Breast epithelium (tissue), 4 donors: Measurements from ENCODE around the gene METTL14. TPM values are rescaled to one million over a fixed set of nuclear protein-coding genes. Genes with fewer than 3 reads are reported as not detected.

Experiments
- DNase-seq, 2 donors: peaks; one replicate each; pipeline ENCODE4 v3.0.0-alpha.2; 2019; ENCODE audit warnings: low spot score in 2 of 2
- H3K27ac ChIP-seq, 2 donors: fragments of 200-600 bp; sonication (generic) in 1 of 2; one replicate each; pipeline ENCODE4 v1.5.1; 2016 to 2019; ENCODE audit warnings: mild to moderate bottlenecking in 1 of 2
- H3K27me3 ChIP-seq, 2 donors: fragments of 200-600 bp; sonication (generic) in 1 of 2; one replicate each; pipeline versions ENCODE4 v1.5.1 to v1.6.0; 2017 to 2019; ENCODE audit warnings: control low read depth in 1 of 2, mild to moderate bottlenecking in 1 of 2
- H3K36me3 ChIP-seq: fragments of 200-600 bp; one replicate; pipeline ENCODE4 v1.5.1; 2019
- H3K4me1 ChIP-seq, 2 donors: fragments of 200-600 bp; sonication (generic); one replicate each; pipeline ENCODE4 v1.5.1; 2016 to 2019; ENCODE audit warnings: control low read depth in 1 of 2
- H3K4me3 ChIP-seq, 3 donors: fragments of 200-600 bp; sonication (generic); 1 replicate in 2 of 3; 2 replicates in 1 of 3; pipeline ENCODE4 v1.5.1; 2016 to 2019; ENCODE audit warnings: mild to moderate bottlenecking in 3 of 3, moderate library complexity in 2 of 3
- H3K9me3 ChIP-seq, 2 donors: fragments of 200-600 bp; sonication (generic) in 1 of 2; one replicate each; pipeline ENCODE4 v1.5.1; 2016 to 2019; ENCODE audit warnings: control low read depth in 1 of 2
- POLR2A ChIP-seq: fragments of 450-650 bp; IDR thresholded peaks from one replicate; pipeline ENCODE4 v1.6.1; 2016; ENCODE audit warnings: antibody characterized with exemption, mild to moderate bottlenecking, moderate library complexity
- POLR2AphosphoS5 ChIP-seq, 3 donors: sonication (generic); formaldehyde crosslinking; IDR thresholded peaks; one replicate each; pipeline ENCODE4 v1.6.1; 2017; ENCODE audit warnings: antibody characterized with exemption in 3 of 3
- intact Hi-C: fragments of 100-400 bp; cut with DNase I; formaldehyde crosslinking; loops from one replicate; pipeline ENCODE4 v1.15.1; 2023; ENCODE audit warnings: low total_unique reads
- total RNA-seq, 3 donors: library from RNA; depleted of rRNA; stranded (reverse); fragments of >200 nt; gene quantifications; one replicate each; pipeline ENCODE4 v1.1.0, GENCODE V29; 2016
- TF ChIP-seq, protein P1 (sequence below), 3 donors: fragments of 450-650 bp; IDR thresholded peaks; one replicate each; pipeline ENCODE4 v1.5.1; 2016 to 2017; ENCODE audit warnings: antibody characterized with exemption in 3 of 3, mild to moderate bottlenecking in 3 of 3, moderate library complexity in 3 of 3

The METTL14 gene
- total RNA-seq, 3 donors from 2014 or later, result 39.4 to 72.4 (median 42.0) TPM

DNA sequence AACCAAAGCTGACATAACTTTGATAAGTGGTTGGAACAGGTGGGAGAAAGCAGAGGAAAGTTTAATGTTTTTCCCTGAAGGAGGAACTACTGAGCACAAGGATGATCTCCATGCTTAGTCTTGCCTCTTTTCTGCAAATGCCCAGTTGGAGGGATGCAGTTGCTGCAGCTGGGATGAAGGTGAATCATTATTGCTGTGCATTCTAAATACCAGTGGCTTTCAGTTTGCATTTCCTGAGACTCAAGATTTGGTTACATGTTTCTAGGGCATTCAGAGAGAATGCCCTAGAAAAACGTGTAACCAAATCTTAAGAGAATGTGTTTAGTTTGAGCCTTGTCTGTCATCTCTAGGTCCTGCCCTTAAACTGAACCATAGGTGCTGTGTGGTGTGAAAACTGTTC, 42.2 kb downstream of the METTL14 start:
- no peak for DNase-seq
- no peaks in the 10 kb centered on the region for H3K4me1 ChIP-seq
- no peaks in the 10 kb centered on the region for H3K27me3 ChIP-seq
- intact Hi-C loops, result no loop called here
- peaks cover 4% of the 10 kb centered on the region for H3K36me3 ChIP-seq
- no peak overlapping the region for H3K4me3 ChIP-seq
- TF ChIP-seq POLR2A (no peak), POLR2AphosphoS5 (IDR thresholded peaks at IDR 0.05) (no peak)
- TF ChIP-seq, protein P1, sequence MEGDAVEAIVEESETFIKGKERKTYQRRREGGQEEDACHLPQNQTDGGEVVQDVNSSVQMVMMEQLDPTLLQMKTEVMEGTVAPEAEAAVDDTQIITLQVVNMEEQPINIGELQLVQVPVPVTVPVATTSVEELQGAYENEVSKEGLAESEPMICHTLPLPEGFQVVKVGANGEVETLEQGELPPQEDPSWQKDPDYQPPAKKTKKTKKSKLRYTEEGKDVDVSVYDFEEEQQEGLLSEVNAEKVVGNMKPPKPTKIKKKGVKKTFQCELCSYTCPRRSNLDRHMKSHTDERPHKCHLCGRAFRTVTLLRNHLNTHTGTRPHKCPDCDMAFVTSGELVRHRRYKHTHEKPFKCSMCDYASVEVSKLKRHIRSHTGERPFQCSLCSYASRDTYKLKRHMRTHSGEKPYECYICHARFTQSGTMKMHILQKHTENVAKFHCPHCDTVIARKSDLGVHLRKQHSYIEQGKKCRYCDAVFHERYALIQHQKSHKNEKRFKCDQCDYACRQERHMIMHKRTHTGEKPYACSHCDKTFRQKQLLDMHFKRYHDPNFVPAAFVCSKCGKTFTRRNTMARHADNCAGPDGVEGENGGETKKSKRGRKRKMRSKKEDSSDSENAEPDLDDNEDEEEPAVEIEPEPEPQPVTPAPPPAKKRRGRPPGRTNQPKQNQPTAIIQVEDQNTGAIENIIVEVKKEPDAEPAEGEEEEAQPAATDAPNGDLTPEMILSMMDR (IDR thresholded peaks at IDR 0.05), result no peak
- no peaks in the 10 kb centered on the region for H3K9me3 ChIP-seq
- H3K27ac ChIP-seq, result no peak overlapping the region

DNA sequence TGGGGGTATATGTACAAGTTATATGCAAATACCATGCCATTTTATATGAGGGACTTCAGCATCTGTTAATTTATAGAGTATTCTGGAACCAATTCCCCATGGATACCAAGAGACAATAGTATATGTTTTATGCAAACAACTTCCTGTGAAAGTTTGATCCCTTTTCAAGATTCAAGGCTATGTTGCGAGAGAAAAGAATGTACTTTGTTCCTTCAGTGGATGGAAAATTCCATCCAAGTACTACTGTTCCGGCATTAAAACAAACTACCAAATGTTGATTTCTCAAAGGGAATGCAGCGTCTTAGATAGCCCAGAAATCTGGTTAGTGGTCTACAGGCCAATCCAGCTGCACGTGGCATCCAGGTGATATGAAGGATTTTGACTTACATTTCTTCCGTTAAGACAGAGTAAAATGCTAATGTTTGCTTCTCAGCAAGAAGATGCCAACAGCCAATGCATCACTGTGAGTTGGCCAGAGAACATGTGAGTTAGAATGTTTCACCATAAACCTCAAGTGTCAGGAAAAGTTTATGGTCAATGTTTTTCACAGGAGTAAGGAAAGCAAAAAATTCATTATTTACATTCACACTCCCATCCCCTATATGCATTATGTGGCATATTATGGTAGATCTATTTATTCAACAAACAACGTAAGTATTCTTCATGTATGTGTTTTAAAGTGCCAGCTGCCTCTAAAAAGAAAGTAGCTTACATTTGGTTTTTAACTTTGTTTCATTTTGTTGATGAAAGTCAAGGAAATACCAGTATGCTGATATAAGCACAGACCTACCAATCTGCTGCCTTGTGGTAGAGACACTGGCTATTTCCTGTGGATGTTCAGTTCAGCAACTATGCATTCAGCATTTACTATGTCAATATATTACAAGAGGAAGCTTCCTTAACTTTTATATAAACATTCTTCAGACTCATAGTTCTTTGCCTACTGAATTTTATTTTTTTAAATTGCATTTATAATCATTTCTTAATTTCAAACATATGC, 44.4 kb downstream of the METTL14 start:
- Histone ChIP-seq H3K36me3 (peaks cover 4% of the 10 kb centered on the region), H3K27me3 (no peaks in the 10 kb centered on the region), H3K9me3 (no peaks in the 10 kb centered on the region), H3K27ac (no peak overlapping the region), H3K4me1 (no peaks in the 10 kb centered on the region), H3K4me3 (no peak overlapping the region)
- TF ChIP-seq, protein P1 (IDR thresholded peaks at IDR 0.05), result no peak
- TF ChIP-seq POLR2A, result no peak
- TF ChIP-seq POLR2AphosphoS5 (IDR thresholded peaks at IDR 0.05), result no peak
- DNase-seq, result no peak
- intact Hi-C loops, result no loop called here

DNA sequence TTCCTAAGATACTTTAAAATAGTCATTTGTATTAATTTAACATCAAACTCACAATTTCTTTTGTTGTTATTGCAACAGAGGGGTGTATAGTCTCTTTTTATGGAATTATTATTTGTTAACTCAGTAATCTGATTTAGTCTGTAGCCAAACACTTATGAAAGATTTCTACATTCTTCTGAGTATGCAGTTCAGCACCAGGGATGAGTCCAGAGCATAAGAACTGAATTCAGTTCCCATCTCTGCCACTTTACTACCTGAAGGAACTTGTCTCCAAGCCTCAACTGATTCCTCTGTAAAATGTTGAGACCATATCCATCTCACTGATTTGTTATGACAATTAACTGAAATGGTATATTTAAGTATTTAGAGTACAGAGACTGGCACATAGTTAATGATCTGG, 45.5 kb downstream of the METTL14 start:
- Histone ChIP-seq H3K4me3 (no peak overlapping the region), H3K27me3 (no peaks in the 10 kb centered on the region), H3K9me3 (no peaks in the 10 kb centered on the region), H3K36me3 (no peaks in the 10 kb centered on the region), H3K27ac (no peak overlapping the region), H3K4me1 (no peaks in the 10 kb centered on the region)
- no peak for TF ChIP-seq POLR2AphosphoS5 (IDR thresholded peaks at IDR 0.05)
- TF ChIP-seq, protein P1 (IDR thresholded peaks at IDR 0.05), result no peak
- no peak for TF ChIP-seq POLR2A
- DNase-seq, result no peak
- intact Hi-C loops, result no loop called here

DNA sequence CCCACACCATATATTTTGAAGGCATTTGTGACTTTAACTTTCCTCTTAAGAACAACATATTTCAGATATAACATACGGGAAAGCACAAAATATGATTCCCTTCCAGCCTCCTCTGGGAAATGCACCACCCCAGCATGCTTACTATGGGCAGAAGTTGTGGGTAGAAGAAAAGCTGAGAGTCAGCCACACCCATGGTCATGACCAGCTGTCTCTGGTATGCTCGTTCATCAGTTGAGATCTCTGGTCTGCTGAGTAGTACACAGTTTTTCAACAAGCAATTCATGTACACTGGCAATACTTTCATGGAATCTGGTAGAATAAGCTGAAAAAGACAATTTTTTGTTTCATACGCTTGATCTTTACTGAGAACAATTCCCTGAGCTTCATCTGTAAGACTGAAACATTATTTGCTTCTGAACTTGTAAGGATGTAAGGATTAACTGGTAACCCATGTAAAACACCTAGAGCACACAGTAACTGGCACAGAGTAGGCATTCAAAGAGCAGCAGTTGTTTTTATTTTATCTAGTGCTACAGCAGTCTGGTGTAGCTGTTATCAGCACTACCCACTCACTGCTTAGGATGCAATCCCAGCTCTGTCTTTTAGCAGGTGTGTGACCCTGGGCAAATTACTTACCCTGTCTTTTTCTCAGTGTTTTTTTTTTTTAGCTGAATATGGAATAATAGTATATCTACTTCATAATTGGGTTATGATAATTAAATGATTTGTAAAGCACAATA, 47.6 kb downstream of the METTL14 start:
- intact Hi-C loops, result no loop called here
- TF ChIP-seq, protein P1 (IDR thresholded peaks at IDR 0.05), result no peak
- TF ChIP-seq POLR2AphosphoS5 (IDR thresholded peaks at IDR 0.05), result no peak
- H3K4me3 ChIP-seq, result no peak overlapping the region
- peaks cover 2% of the 10 kb centered on the region for H3K36me3 ChIP-seq
- H3K27me3 ChIP-seq, result no peaks in the 10 kb centered on the region
- H3K27ac ChIP-seq, result no peak overlapping the region
- no peak for DNase-seq
- H3K9me3 ChIP-seq, result no peaks in the 10 kb centered on the region
- no peaks in the 10 kb centered on the region for H3K4me1 ChIP-seq
